Ishikawa (cell line): ENCODE results near the gene MPPE1.

Source experiments
- CEBPB ChIP-seq: IDR thresholded peaks from 2 replicates; pipeline ENCODE4 v1.6.1; 2012
- CREB1 ChIP-seq: IDR thresholded peaks from 2 replicates; pipeline ENCODE4 v1.6.1; 2012; ENCODE audit warnings: low read depth
- EGR1 ChIP-seq: IDR thresholded peaks from 2 replicates; pipeline ENCODE4 v1.6.1; 2012
- EP300 ChIP-seq: IDR thresholded peaks from 2 replicates; pipeline ENCODE4 v1.6.1; 2012; ENCODE audit warnings: borderline replicate concordance
- FOXM1 ChIP-seq: IDR thresholded peaks from 2 replicates; pipeline ENCODE4 v1.6.1; 2012; ENCODE audit warnings: low read depth, borderline replicate concordance
- NFIC ChIP-seq: IDR thresholded peaks from 2 replicates; pipeline ENCODE4 v1.6.1; 2012
- RAD21 ChIP-seq: IDR thresholded peaks from 2 replicates; pipeline ENCODE4 v1.6.1; 2012; ENCODE audit warnings: low read depth
- TAF1 ChIP-seq: IDR thresholded peaks from 2 replicates; pipeline ENCODE4 v1.6.1; 2012; ENCODE audit warnings: low read depth, mild to moderate bottlenecking
- TCF12 ChIP-seq: IDR thresholded peaks from 2 replicates; pipeline ENCODE4 v1.6.1; 2012; ENCODE audit warnings: low read depth
- TEAD4 ChIP-seq: IDR thresholded peaks from 2 replicates; pipeline ENCODE4 v1.6.1; 2012
- YY1 ChIP-seq: IDR thresholded peaks from 2 replicates; pipeline ENCODE4 v1.6.1; 2012; ENCODE audit warnings: low read depth
- ZBTB7A ChIP-seq: IDR thresholded peaks from 2 replicates; pipeline ENCODE4 v1.6.1; 2012; ENCODE audit warnings: low read depth
- TF ChIP-seq, protein P1 (sequence below): IDR thresholded peaks from 2 replicates; pipeline ENCODE4 v1.6.1; 2012; ENCODE audit warnings: low read depth, mild to moderate bottlenecking
- TF ChIP-seq, protein P2 (sequence below): IDR thresholded peaks from 2 replicates; pipeline ENCODE4 v1.6.1; 2012
- TF ChIP-seq, protein P3 (sequence below): IDR thresholded peaks from 2 replicates; pipeline ENCODE4 v1.6.1; 2012

The MPPE1 gene

DNA sequence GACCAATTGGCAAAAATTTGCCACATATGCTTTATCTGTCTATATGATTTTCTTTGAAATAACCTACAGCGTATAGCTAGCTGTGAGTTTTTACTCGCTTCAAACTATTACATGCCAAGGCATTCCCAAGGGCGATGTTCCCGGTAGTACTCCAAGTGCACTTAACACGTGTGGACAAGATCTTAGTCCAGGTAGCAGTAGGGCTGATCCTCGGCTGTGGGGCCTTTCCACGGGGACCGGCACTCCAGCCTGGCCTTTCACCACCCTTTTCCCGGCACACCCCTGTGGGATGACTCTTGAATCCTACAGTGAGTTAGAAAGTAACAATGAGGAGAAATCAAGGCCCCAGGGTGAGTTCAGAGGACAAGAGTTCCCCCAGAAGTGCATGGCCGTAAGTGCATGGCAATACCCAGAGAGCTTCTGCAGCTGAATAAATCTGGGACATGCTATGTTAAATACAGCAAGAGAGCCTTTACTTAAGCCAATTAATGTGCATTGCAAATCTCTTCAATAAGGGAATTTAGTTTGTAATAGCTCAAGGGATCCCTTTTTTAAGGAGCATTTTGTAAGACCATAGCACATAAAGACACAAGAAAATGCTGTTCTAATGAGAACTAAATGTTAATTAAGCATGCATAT is 30.5 kb downstream of the MPPE1 start:
- no peak for TF ChIP-seq RAD21

DNA sequence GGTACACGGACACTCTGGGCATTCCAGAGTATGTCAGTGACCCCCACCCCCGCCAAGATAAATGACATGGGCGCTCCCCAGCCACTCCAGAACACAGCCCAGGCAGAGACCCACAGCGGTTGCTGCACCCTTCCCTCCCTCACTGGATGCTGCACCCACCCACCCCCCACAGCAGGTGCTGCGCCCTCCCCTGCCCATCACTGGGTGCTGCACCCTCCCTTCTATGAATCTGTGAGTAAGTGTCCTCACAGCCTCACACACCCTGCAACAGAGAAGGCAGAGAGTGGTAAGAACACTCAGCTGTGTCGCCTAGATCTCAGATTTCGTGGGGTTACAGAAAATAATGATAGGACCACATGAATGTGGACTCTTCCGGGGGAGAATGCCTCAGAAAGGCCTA is 33.4 kb downstream of the MPPE1 start:
- TF ChIP-seq CREB1 (no peak), TCF12 (no peak), ZBTB7A (no peak)

DNA sequence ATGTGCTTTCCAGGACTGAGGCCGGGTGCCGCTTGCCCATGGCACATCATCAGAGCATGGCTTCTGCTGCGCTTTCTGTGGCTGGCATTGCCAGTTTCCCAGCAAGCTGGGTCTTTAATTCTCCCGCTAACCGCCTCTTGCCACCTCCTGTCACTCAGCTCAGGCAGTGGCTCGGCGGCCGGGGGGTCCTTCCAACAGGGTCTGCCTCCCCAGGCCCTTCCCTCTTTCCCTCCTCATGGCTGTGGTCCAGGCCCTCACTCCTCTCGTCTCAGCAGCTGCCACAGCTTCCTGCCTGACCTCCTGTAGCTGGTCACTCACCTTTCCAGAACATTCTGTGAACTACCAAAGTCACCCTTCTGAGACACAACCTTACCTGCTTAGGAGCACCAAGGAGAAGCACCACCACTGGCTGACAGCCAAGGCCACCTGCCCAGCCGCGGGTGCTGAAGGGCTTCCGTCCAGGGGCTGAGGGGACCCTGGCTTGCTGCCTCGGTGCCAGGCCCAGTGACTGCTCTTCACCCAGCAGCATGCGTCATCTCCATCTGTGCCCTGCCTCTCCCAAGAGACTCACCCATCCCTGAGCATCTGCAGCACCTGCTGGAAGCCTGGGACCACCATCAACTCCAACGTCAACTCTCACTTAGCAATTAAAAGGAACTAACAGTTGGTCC is 34.3 kb downstream of the MPPE1 start:
- no peak for TF ChIP-seq TCF12
- no peak for TF ChIP-seq FOXM1
- no peak for TF ChIP-seq CEBPB
- TF ChIP-seq ZBTB7A = no peak
- no peak for TF ChIP-seq EGR1
- TF ChIP-seq YY1 = no peak
- TF ChIP-seq NFIC = no peak
- TF ChIP-seq, protein P1, sequence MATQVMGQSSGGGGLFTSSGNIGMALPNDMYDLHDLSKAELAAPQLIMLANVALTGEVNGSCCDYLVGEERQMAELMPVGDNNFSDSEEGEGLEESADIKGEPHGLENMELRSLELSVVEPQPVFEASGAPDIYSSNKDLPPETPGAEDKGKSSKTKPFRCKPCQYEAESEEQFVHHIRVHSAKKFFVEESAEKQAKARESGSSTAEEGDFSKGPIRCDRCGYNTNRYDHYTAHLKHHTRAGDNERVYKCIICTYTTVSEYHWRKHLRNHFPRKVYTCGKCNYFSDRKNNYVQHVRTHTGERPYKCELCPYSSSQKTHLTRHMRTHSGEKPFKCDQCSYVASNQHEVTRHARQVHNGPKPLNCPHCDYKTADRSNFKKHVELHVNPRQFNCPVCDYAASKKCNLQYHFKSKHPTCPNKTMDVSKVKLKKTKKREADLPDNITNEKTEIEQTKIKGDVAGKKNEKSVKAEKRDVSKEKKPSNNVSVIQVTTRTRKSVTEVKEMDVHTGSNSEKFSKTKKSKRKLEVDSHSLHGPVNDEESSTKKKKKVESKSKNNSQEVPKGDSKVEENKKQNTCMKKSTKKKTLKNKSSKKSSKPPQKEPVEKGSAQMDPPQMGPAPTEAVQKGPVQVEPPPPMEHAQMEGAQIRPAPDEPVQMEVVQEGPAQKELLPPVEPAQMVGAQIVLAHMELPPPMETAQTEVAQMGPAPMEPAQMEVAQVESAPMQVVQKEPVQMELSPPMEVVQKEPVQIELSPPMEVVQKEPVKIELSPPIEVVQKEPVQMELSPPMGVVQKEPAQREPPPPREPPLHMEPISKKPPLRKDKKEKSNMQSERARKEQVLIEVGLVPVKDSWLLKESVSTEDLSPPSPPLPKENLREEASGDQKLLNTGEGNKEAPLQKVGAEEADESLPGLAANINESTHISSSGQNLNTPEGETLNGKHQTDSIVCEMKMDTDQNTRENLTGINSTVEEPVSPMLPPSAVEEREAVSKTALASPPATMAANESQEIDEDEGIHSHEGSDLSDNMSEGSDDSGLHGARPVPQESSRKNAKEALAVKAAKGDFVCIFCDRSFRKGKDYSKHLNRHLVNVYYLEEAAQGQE = no peak
- no peak for TF ChIP-seq TAF1
- TF ChIP-seq RAD21 = no peak
- TF ChIP-seq, protein P2, sequence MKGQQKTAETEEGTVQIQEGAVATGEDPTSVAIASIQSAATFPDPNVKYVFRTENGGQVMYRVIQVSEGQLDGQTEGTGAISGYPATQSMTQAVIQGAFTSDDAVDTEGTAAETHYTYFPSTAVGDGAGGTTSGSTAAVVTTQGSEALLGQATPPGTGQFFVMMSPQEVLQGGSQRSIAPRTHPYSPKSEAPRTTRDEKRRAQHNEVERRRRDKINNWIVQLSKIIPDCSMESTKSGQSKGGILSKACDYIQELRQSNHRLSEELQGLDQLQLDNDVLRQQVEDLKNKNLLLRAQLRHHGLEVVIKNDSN = no peak
- no peak for TF ChIP-seq TEAD4
- TF ChIP-seq EP300 = no peak
- TF ChIP-seq, protein P3, sequence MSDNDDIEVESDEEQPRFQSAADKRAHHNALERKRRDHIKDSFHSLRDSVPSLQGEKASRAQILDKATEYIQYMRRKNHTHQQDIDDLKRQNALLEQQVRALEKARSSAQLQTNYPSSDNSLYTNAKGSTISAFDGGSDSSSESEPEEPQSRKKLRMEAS = no peak
- TF ChIP-seq CREB1 = no peak

DNA sequence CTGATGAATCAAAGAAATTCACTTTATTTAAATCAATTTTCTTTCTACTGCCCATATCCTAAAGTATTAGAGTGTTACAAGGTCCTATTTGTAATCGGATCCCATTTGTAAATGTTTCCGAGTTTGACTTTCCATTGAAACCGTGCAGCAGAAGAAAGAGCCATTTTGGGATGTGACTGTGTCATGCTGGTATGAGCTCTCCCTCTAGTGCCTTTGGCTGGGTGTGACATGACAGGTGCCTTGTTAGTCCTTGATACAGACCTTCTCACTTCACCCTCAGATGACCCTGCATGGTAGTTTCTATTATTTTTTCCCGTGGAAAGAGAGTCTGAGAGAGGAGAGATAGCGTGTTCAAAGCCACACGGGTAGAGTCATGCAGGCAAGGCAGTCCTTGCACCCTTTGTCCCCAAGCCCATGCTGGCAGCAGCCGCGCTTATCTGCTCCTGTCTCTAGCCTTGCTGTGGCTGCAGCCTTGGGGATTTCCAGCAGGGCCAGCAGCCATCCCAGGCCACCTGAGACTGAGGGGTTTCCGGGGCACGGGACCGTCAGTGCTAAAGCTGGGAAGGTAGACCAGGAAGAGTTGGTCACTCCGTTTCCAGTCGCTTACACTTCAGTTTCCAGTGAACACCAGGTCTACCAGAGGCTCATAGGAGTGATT is 35.5 kb downstream of the MPPE1 start:
- TF ChIP-seq RAD21 = peak; percentile 94
- no peak for TF ChIP-seq CREB1
- TF ChIP-seq YY1 = 0 out of 2 replicates have a peak, but pooled peaks have one; percentile 55

DNA sequence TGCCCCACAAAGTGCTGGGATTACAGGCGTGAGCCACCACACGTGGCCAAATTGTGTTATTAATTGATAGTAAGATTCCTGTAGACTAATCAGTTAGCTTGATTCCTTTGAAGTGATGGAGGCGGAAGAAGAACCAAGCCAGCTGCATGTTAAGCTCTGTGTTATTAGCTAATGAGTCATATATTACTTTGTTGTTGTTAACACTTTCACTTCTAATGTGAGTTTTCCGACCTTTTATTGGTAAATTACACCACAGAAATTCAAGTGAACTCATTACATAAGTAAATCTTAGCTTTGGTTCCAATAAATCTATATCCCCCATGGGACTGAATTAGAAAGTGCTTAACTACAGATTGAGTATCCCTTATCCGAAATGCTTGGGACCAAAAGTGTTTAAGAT is 36.6 kb downstream of the MPPE1 start:
- TF ChIP-seq TEAD4 (no peak), EGR1 (no peak), FOXM1 (no peak), TAF1 (no peak)
- TF ChIP-seq, protein P2 = no peak

DNA sequence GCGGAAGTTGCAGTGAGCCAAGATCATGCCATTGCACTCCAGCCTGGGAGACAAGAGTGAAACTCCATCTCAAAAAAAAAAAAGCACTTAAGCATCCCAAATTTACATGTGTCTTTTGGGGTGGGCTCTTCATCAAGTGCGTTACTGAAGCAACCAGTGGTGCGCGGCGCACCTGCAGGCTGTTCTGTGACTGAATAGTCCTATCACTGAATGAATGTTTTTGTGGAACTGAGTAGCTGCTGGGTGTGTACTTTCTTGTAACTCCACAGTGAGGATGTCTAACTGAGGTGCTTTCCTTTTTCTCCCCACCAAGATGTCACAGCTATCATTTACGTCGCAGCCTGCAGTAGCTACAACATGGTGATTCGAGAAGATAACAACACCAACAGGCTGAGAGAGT is 39.9 kb downstream of the MPPE1 start:
- TF ChIP-seq ZBTB7A (no peak), NFIC (no peak)

DNA sequence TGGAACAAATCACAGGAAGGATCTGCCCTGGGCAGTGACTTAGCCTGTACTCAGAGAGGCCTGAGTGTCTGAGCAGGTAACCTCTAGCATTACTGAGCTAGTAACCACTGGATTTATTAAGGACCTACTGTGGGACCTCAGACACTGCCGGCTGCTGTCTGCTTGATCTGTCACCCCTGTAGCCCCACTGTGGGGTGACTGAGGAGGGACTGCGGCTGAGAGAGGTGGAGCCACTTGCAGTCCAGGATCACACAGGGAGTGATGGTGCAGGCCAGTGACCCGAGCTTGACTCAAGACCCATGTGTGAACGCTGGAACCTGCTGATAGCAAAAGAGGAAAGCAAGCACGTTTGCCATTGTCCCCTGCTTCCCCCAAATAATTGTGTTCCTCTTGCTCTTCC is 41.4 kb downstream of the MPPE1 start:
- no peak for TF ChIP-seq EP300
- no peak for TF ChIP-seq YY1
- no peak for TF ChIP-seq RAD21
- TF ChIP-seq, protein P3 = no peak
- no peak for TF ChIP-seq EGR1

DNA sequence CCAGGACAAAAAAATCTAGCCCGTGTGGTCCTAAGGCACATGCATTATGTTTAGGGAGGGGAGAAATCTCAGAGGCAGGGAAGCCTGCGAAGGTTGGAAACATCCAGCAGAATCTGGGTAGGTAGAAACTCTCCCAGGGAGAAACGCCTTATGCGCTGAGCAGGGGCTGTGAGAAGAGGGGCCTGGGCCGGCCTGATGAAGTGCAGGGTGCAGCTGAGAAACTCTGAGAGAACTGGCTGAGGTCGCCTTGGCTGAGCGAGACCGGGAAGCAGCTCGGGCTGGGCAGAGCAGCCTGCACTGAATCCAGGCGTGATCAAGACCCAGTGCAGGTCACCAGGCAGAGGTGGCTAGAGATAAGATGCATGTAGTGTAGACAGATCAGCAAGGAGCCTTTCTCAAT is 41.8 kb downstream of the MPPE1 start:
- no peak for TF ChIP-seq ZBTB7A
- no peak for TF ChIP-seq EP300
- no peak for TF ChIP-seq TCF12
- TF ChIP-seq, protein P3 = no peak
- no peak for TF ChIP-seq RAD21
- TF ChIP-seq CEBPB = no peak
- no peak for TF ChIP-seq NFIC
- TF ChIP-seq FOXM1 = no peak
- TF ChIP-seq, protein P2 = no peak
- TF ChIP-seq TAF1 = no peak
- no peak for TF ChIP-seq EGR1
- no peak for TF ChIP-seq CREB1
- TF ChIP-seq, protein P1 = no peak
- TF ChIP-seq TEAD4 = no peak
- no peak for TF ChIP-seq YY1
